Measurements from ENCODE around the gene MBP.

- TF ChIP-seq CTCF (IDR thresholded peaks at IDR 0.05) (no peak), POLR2A (IDR thresholded peaks at IDR 0.05) (no peak)
These were observed 65.9 kb downstream of the MBP start for GRCh38 chr18:77066689-77067088.

Data from thyroid gland (tissue), 4 donors.